ENCODE results near the gene CDKAL1. TPM values are rescaled to one million over a fixed set of nuclear protein-coding genes. Genes with fewer than 3 reads are reported as not detected.
"Not testable (repeated sequence)": the region's sequence is repeated elsewhere in the genome, so short reads cannot be mapped to it uniquely, and the experiment has no call there.

Gene CDKAL1
- total RNA-seq, 2 donors from 2014 or later, result 12.1 to 19.0 TPM

- H3K4me3 ChIP-seq, result no peak overlapping the region
Observed at GRCh38 chr6:21084656-21085055, 550.4 kb downstream of the CDKAL1 start.

GRCh38 chr6:21085211-21085610 is 551.0 kb downstream of the CDKAL1 start:
- no peaks in the 10 kb centered on the region for H3K4me1 ChIP-seq (replicated peaks)
- TF ChIP-seq POLR2AphosphoS5 (IDR thresholded peaks at IDR 0.05) (no peak), POLR2A (IDR thresholded peaks at IDR 0.05) (no peak), CTCF (IDR thresholded peaks at IDR 0.05) (no peak)
- no peak overlapping the region for H3K4me3 ChIP-seq
- intact Hi-C loops (cut with DNase I), result no loop called here
- no peaks in the 10 kb centered on the region for H3K9me3 ChIP-seq
- no peaks in the 10 kb centered on the region for H3K27me3 ChIP-seq (replicated peaks; ENCODE audit: insufficient read depth)
- no peaks in the 10 kb centered on the region for H3K36me3 ChIP-seq
- DNase-seq (ENCODE audit: low spot score), result no peak
- WGBS, result 96% methylated on average over 3 of the region's 3 CpGs
- H3K27ac ChIP-seq, result no peak overlapping the region

More at GRCh38 chr6:21084656-21085055, 550.4 kb downstream of the CDKAL1 start:
- Histone ChIP-seq H3K27ac (no peak overlapping the region), H3K4me1 (replicated peaks) (no peaks in the 10 kb centered on the region), H3K36me3 (no peaks in the 10 kb centered on the region), H3K27me3 (replicated peaks; ENCODE audit: insufficient read depth) (no peaks in the 10 kb centered on the region), H3K9me3 (no peaks in the 10 kb centered on the region)
- DNase-seq (ENCODE audit: low spot score), result no peak
- TF ChIP-seq CTCF (IDR thresholded peaks at IDR 0.05) (no peak), POLR2AphosphoS5 (IDR thresholded peaks at IDR 0.05) (no peak), POLR2A (IDR thresholded peaks at IDR 0.05) (no peak)
- WGBS, result 25% methylated on average over 2 of the region's 2 CpGs
- intact Hi-C loops (cut with DNase I), result no loop called here

- no peak for TF ChIP-seq CTCF (IDR thresholded peaks at IDR 0.05)
- no peak for TF ChIP-seq POLR2AphosphoS5 (IDR thresholded peaks at IDR 0.05)
- TF ChIP-seq POLR2A (IDR thresholded peaks at IDR 0.05), result no peak
- Histone ChIP-seq H3K4me3 (no peak overlapping the region), H3K4me1 (replicated peaks) (no peaks in the 10 kb centered on the region), H3K9me3 (no peaks in the 10 kb centered on the region), H3K27me3 (replicated peaks; ENCODE audit: insufficient read depth) (no peaks in the 10 kb centered on the region), H3K36me3 (no peaks in the 10 kb centered on the region), H3K27ac (no peak overlapping the region)
- no peak for DNase-seq (ENCODE audit: low spot score)
- intact Hi-C loops (cut with DNase I), result no loop called here
- 94% methylated on average over 3 of the region's 3 CpGs for WGBS
Observed at GRCh38 chr6:21085643-21086042, 551.4 kb downstream of the CDKAL1 start.

GRCh38 chr6:21087188-21087587 is 552.9 kb downstream of the CDKAL1 start:
- Histone ChIP-seq H3K27me3 (replicated peaks; ENCODE audit: insufficient read depth) (no peaks in the 10 kb centered on the region), H3K36me3 (no peaks in the 10 kb centered on the region), H3K27ac (no peak overlapping the region), H3K4me1 (replicated peaks) (no peaks in the 10 kb centered on the region), H3K4me3 (no peak overlapping the region), H3K9me3 (no peaks in the 10 kb centered on the region)
- intact Hi-C loops (cut with DNase I), result no loop called here
- WGBS, result 88% methylated on average over 4 of the region's 4 CpGs
- DNase-seq (ENCODE audit: low spot score), result no peak
- TF ChIP-seq POLR2A (IDR thresholded peaks at IDR 0.05) (no peak), POLR2AphosphoS5 (IDR thresholded peaks at IDR 0.05) (no peak), CTCF (IDR thresholded peaks at IDR 0.05) (no peak)

- 79% methylated on average over 2 of the region's 2 CpGs for WGBS
- H3K27me3 ChIP-seq (replicated peaks; ENCODE audit: insufficient read depth), result no peaks in the 10 kb centered on the region
- H3K4me1 ChIP-seq (replicated peaks), result no peaks in the 10 kb centered on the region
- no peak for DNase-seq (ENCODE audit: low spot score)
- no peaks in the 10 kb centered on the region for H3K9me3 ChIP-seq
- TF ChIP-seq CTCF (IDR thresholded peaks at IDR 0.05), result no peak
- TF ChIP-seq POLR2A (IDR thresholded peaks at IDR 0.05), result no peak
- no peak for TF ChIP-seq POLR2AphosphoS5 (IDR thresholded peaks at IDR 0.05)
- no peak overlapping the region for H3K4me3 ChIP-seq
- no peak overlapping the region for H3K27ac ChIP-seq
- intact Hi-C loops (cut with DNase I), result no loop called here
- H3K36me3 ChIP-seq, result no peaks in the 10 kb centered on the region
Observed at GRCh38 chr6:21091411-21091810, 557.2 kb downstream of the CDKAL1 start.

GRCh38 chr6:21092231-21092772 is 558.0 kb downstream of the CDKAL1 start:
- WGBS, result 85% methylated on average over 6 of the region's 6 CpGs
- DNase-seq (ENCODE audit: low spot score); H3K36me3 ChIP-seq; intact Hi-C loops (cut with DNase I); H3K27me3 ChIP-seq (replicated peaks; ENCODE audit: insufficient read depth); H3K4me3 ChIP-seq; H3K4me1 ChIP-seq (replicated peaks); H3K9me3 ChIP-seq; H3K27ac ChIP-seq: not testable (repeated sequence)

All from prostate gland (tissue), 2 donors.